ENCODE data around the gene CTBP1.

CTBP1 gene

GRCh38 chr4:1221155-1221870, 27.6 kb downstream of the CTBP1 start:
- no peak for DNase-seq

- DNase-seq: no peak
These were observed 28.4 kb downstream of the CTBP1 start for GRCh38 chr4:1220566-1220965.

GRCh38 chr4:1219566-1219950, 29.4 kb downstream of the CTBP1 start:
- DNase-seq: no peak

GRCh38 chr4:1218634-1219565, 30.0 kb downstream of the CTBP1 start:
- no peak for DNase-seq

GRCh38 chr4:1217366-1217765, 31.6 kb downstream of the CTBP1 start:
- no peak for DNase-seq

GRCh38 chr4:1216869-1217294, 32.0 kb downstream of the CTBP1 start:
- no peak for DNase-seq

- DNase-seq: no peak
These were observed 32.8 kb downstream of the CTBP1 start for GRCh38 chr4:1216076-1216614.

GRCh38 chr4:1215141-1216075, 33.5 kb downstream of the CTBP1 start:
- no peak for DNase-seq

- DNase-seq: no peak
These were observed 34.5 kb downstream of the CTBP1 start for GRCh38 chr4:1214101-1215095.

- no peak for DNase-seq
These were observed 35.5 kb downstream of the CTBP1 start for GRCh38 chr4:1213336-1213995.

GRCh38 chr4:1212546-1213335, 36.2 kb downstream of the CTBP1 start:
- DNase-seq: no peak

GRCh38 chr4:1211891-1212545, 36.9 kb downstream of the CTBP1 start:
- DNase-seq: no peak

GRCh38 chr4:1211371-1211770, 37.6 kb downstream of the CTBP1 start:
- no peak for DNase-seq

- no peak for DNase-seq
These were observed 38.0 kb downstream of the CTBP1 start for GRCh38 chr4:1210971-1211370.

- no peak for DNase-seq
These were observed 38.6 kb downstream of the CTBP1 start for GRCh38 chr4:1210241-1210841.

GRCh38 chr4:1209821-1210220, 39.1 kb downstream of the CTBP1 start:
- no peak for DNase-seq

- DNase-seq: no peak
These were observed 39.8 kb downstream of the CTBP1 start for GRCh38 chr4:1208970-1209704.

- DNase-seq: no peak
These were observed 40.5 kb downstream of the CTBP1 start for GRCh38 chr4:1208266-1208961.
